Kidney (tissue), 14 donors: ENCODE data around the gene KBTBD6. TPM values are rescaled to one million over a fixed set of nuclear protein-coding genes. Genes with fewer than 3 reads are reported as not detected.

ENCODE experiments used
- DNase-seq, 5 donors: peaks; one replicate each; pipeline ENCODE4 v3.0.0-alpha.2; 2013 to 2020
- FAIRE-seq: peaks from 2 replicates; lab custom pipeline; 2012; peaks lifted over from hg19 to GRCh38; lab: Jason Lieb, UNC
- H3K27ac ChIP-seq, 2 donors: one replicate each; pipeline ENCODE4 v1.7.0; 2013; ENCODE audit warnings: low read depth in 2 of 2, low read length in 2 of 2, inconsistent platforms in 1 of 2
- H3K27me3 ChIP-seq: one replicate; pipeline ENCODE4 v1.7.1; 2013; ENCODE audit warnings: low read length, inconsistent platforms; ENCODE audit not compliant: control insufficient read depth, insufficient read depth
- H3K36me3 ChIP-seq, 3 donors: one replicate each; pipeline versions ENCODE4 v1.7.0 to v1.7.1; 2013; ENCODE audit warnings: low read length in 3 of 3, control low read depth in 1 of 3, inconsistent platforms in 1 of 3; ENCODE audit not compliant: insufficient read depth in 3 of 3, control insufficient read depth in 2 of 3
- H3K4me1 ChIP-seq, 3 donors: one replicate each; pipeline versions ENCODE4 v1.7.0 to v1.7.1; 2013; ENCODE audit warnings: low read length in 3 of 3, inconsistent platforms in 1 of 3, low read depth in 1 of 3; ENCODE audit not compliant: control insufficient read depth in 2 of 3, insufficient read depth in 2 of 3
- H3K4me3 ChIP-seq, 3 donors: one replicate each; pipeline versions ENCODE4 v1.7.0 to v1.8.1; 2013; ENCODE audit warnings: low read length in 3 of 3, control low read depth in 1 of 3, inconsistent platforms in 1 of 3
- H3K9ac ChIP-seq, 3 donors: one replicate each; pipeline versions ENCODE4 v1.7.0 to v1.7.1; 2013; ENCODE audit warnings: low read length in 3 of 3, control low read depth in 1 of 3, inconsistent platforms in 1 of 3
- H3K9me3 ChIP-seq, 3 donors: one replicate each; pipeline versions ENCODE4 v1.7.0 to v1.7.1; 2013; ENCODE audit warnings: low read length in 3 of 3, control low read depth in 1 of 3, inconsistent platforms in 1 of 3; ENCODE audit not compliant: control insufficient read depth in 2 of 3, insufficient read depth in 1 of 3
- intact Hi-C: fragments of 100-400 bp; cut with DNase I; formaldehyde crosslinking; loops from one replicate; pipeline ENCODE4 v1.11.1; 2022
- polyA plus RNA-seq: library from polyadenylated mRNA; stranded (reverse); fragments of 350-450 nt; fragmentation: Illumina TruSeq; extraction: RNeasy Lipid Tissue Mini Kit (QIAGEN cat#74804); gene quantifications from one replicate; pipeline ENCODE4 v1.2.3, GENCODE V29; 2014; ENCODE audit warnings: low read depth, low replicate concordance; ENCODE audit not compliant: insufficient read depth
- total RNA-seq: library from RNA; stranded (reverse); fragmentation: NEBNext Ultra II Directional; extraction: Animal tissue kit (Norgen Biotek cat#: 25700); gene quantifications from one replicate; pipeline ENCODE4 v1.2.1, GENCODE V29; 2021
- TF ChIP-seq, protein P1 (sequence below): IDR thresholded peaks from 3 replicates; pipeline ENCODE4 v1.5.1; 2012; ENCODE audit warnings: mild to moderate bottlenecking, moderate library complexity, borderline replicate concordance; ENCODE audit not compliant: insufficient read depth; ENCODE audit errors: extremely low read depth
- donor health status: control.
- donor health status: control.
- donor health status: control.
- donor health status: control.
- donor health status: control.
- donor health status: DM: yes; HTN: yes; CAD: no.
- donor health status: Normal renal cell carcinoma (clear cell type).

Gene KBTBD6
- total and polyA plus RNA-seq, 2 donors from 2014 or later, result 4.7 to 9.3 TPM

- DNase-seq (no peak), FAIRE-seq (no peak)
- H3K9ac ChIP-seq, result no peak overlapping the region
- no peaks in the 10 kb centered on the region for H3K27me3 ChIP-seq
- no peaks in the 10 kb centered on the region for H3K4me1 ChIP-seq
- H3K4me3 ChIP-seq, result no peak overlapping the region
- H3K36me3 ChIP-seq, result no peaks in the 10 kb centered on the region
- intact Hi-C loops, result no loop called here
- peaks cover 0 to 18% (median 3%) of the 10 kb centered on the region in 3 donors for H3K9me3 ChIP-seq
- H3K27ac ChIP-seq, result no peak overlapping the region
- TF ChIP-seq, protein P1, sequence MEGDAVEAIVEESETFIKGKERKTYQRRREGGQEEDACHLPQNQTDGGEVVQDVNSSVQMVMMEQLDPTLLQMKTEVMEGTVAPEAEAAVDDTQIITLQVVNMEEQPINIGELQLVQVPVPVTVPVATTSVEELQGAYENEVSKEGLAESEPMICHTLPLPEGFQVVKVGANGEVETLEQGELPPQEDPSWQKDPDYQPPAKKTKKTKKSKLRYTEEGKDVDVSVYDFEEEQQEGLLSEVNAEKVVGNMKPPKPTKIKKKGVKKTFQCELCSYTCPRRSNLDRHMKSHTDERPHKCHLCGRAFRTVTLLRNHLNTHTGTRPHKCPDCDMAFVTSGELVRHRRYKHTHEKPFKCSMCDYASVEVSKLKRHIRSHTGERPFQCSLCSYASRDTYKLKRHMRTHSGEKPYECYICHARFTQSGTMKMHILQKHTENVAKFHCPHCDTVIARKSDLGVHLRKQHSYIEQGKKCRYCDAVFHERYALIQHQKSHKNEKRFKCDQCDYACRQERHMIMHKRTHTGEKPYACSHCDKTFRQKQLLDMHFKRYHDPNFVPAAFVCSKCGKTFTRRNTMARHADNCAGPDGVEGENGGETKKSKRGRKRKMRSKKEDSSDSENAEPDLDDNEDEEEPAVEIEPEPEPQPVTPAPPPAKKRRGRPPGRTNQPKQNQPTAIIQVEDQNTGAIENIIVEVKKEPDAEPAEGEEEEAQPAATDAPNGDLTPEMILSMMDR, result no peak
Observed at GRCh38 chr13:41154042-41154441, 21.4 kb upstream of the KBTBD6 start.

DNA sequence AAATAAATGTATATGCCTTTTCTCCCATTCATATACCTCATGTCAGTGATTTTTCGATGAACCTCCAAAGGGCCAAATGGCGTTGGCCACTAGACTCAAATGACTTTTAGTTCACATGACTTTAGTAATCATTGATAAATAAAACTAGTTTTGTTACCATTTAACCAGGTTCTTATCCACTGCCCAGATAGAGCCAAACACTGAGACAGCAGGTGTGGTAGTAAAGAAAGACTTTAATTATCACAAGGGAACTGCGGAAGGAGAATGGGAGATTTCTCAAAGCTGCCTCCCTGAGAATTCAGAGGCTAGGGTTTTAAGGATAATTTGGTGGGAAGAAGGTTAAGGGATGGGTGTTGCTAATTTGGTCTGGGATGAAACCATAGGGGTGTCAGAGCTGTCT, 19.4 kb upstream of the KBTBD6 start:
- peaks cover 0 to 30% (median 8%) of the 10 kb centered on the region in 3 donors for H3K9me3 ChIP-seq
- H3K36me3 ChIP-seq, result no peaks in the 10 kb centered on the region
- intact Hi-C loops, result no loop called here
- H3K27ac ChIP-seq, result no peak overlapping the region
- H3K4me1 ChIP-seq, result no peaks in the 10 kb centered on the region
- H3K27me3 ChIP-seq, result no peaks in the 10 kb centered on the region
- no peak for DNase-seq
- no peak overlapping the region for H3K4me3 ChIP-seq
- no peak overlapping the region for H3K9ac ChIP-seq
- TF ChIP-seq, protein P1, result no peak
- no peak for FAIRE-seq

- FAIRE-seq (no peak), DNase-seq (no peak)
- Histone ChIP-seq H3K36me3 (no peaks in the 10 kb centered on the region), H3K27me3 (no peaks in the 10 kb centered on the region), H3K9me3 (peaks cover 0 to 30% (median 8%) of the 10 kb centered on the region in 3 donors), H3K9ac (no peak overlapping the region), H3K4me1 (no peaks in the 10 kb centered on the region), H3K4me3 (no peak overlapping the region), H3K27ac (no peak overlapping the region)
- intact Hi-C loops, result no loop called here
- TF ChIP-seq, protein P1, result no peak
Observed at GRCh38 chr13:41150058-41150457, 17.5 kb upstream of the KBTBD6 start.
